ENCODE results near the gene STAB2. TPM values are rescaled to one million over a fixed set of nuclear protein-coding genes. Genes with fewer than 3 reads are reported as not detected.

STAB2 gene
- total and polyA plus RNA-seq, 4 experiments from 2014 or later: not detected

DNA sequence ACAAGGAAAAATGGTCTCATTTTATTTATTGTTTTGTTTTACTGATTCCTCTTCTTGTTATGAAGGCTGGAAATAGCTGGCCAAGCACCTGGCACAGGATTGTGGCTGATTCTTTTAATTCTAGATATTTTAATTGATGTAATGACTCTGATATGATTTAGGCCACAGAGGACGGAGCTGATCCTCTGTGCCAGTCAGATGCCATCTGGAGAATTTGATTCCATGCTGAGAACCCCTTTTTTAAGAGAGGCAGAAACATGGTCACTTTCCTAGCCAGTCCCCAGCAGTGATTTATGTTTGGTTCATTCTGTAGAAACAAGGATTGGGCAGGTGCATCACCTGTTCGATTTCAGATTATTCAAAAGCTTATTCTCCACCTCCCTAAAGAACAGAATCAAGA lies 77.6 kb downstream of the STAB2 start:
- H3K4me3 Mint-ChIP-seq: no peak overlapping the region
- no peaks in the 10 kb centered on the region for H3K36me3 Mint-ChIP-seq
- H3K27me3 Mint-ChIP-seq: peaks cover 3 to 7% of the 10 kb centered on the region in 2 donors
- no peaks in the 10 kb centered on the region for H3K9me3 ChIP-seq (ENCODE audit: control insufficient read depth in 1 of 2, low read length in 2 of 2)
- no peak for DNase-seq
- no peak overlapping the region for H3K27ac ChIP-seq (ENCODE audit: low read depth, low read length)
- POLR2A ChIA-PET (ENCODE audit: partially characterized antibody): no interaction called here
- intact Hi-C loops (cut with micrococcal nuclease): no loop called here
- no peak overlapping the region for H3K27ac Mint-ChIP-seq
- H3K4me1 ChIP-seq (ENCODE audit: insufficient read depth, low read length): no peaks in the 10 kb centered on the region
- no peaks in the 10 kb centered on the region for H3K4me1 Mint-ChIP-seq
- H3K27me3 ChIP-seq (ENCODE audit: insufficient read depth, low read length): no peaks in the 10 kb centered on the region
- no peak overlapping the region for H3K4me3 ChIP-seq (ENCODE audit: low read length in 2 of 2)
- H3K9me3 Mint-ChIP-seq: peaks cover 0 to 2% (median 0%) of the 10 kb centered on the region in 8 donors
- CTCF ChIA-PET (ENCODE audit: partially characterized antibody): no interaction called here
- H3K36me3 ChIP-seq (ENCODE audit: insufficient read depth, low read length): no peaks in the 10 kb centered on the region

DNA sequence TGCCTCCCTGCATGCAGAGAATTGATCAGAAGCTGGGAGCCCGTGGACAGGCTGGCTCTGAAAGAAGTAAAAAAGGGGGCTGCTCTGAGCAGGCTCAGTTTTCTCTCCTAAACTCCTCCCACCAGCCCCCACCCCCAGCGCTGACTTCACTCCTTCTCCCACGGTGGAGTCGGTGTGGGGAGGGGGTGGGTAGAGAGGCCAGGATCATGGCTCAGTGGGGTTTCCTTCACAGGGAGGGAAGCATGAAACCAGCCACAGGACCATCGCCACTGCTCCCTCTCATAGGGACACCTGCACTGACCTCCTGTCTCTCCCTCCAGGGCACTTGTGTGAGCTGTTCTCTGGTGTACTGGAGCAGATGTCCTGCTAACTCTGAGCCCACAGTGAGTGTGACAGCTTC lies 78.9 kb downstream of the STAB2 start:
- H3K4me3 ChIP-seq (ENCODE audit: low read length in 2 of 2): no peak overlapping the region
- H3K9me3 ChIP-seq (ENCODE audit: control insufficient read depth in 1 of 2, low read length in 2 of 2): no peaks in the 10 kb centered on the region
- no peaks in the 10 kb centered on the region for H3K4me1 Mint-ChIP-seq
- peaks cover 0 to 2% (median 0%) of the 10 kb centered on the region in 8 donors for H3K9me3 Mint-ChIP-seq
- DNase-seq: no peak
- peaks cover 2% of the 10 kb centered on the region in 2 donors for H3K27me3 Mint-ChIP-seq
- H3K27ac ChIP-seq (ENCODE audit: low read depth, low read length): no peak overlapping the region
- H3K36me3 Mint-ChIP-seq: no peaks in the 10 kb centered on the region
- CTCF ChIA-PET (ENCODE audit: partially characterized antibody): no interaction called here
- no peaks in the 10 kb centered on the region for H3K36me3 ChIP-seq (ENCODE audit: insufficient read depth, low read length)
- no peaks in the 10 kb centered on the region for H3K4me1 ChIP-seq (ENCODE audit: insufficient read depth, low read length)
- no peak overlapping the region for H3K4me3 Mint-ChIP-seq
- intact Hi-C loops (cut with micrococcal nuclease): no loop called here
- POLR2A ChIA-PET (ENCODE audit: partially characterized antibody): no interaction called here
- no peaks in the 10 kb centered on the region for H3K27me3 ChIP-seq (ENCODE audit: insufficient read depth, low read length)
- no peak overlapping the region for H3K27ac Mint-ChIP-seq

GRCh38 chr12:103667125-103667524 lies 80.1 kb downstream of the STAB2 start:
- Mint-ChIP-seq H3K27me3 (peaks cover 1 to 2% of the 10 kb centered on the region in 2 donors), H3K36me3 (no peaks in the 10 kb centered on the region), H3K27ac (no peak overlapping the region), H3K4me1 (no peaks in the 10 kb centered on the region), H3K9me3 (no peaks in the 10 kb centered on the region), H3K4me3 (no peak overlapping the region)
- intact Hi-C loops (cut with micrococcal nuclease): no loop called here
- H3K36me3 ChIP-seq (ENCODE audit: insufficient read depth, low read length): no peaks in the 10 kb centered on the region
- no peak overlapping the region for H3K4me3 ChIP-seq (ENCODE audit: low read length in 2 of 2)
- no peak for DNase-seq
- H3K4me1 ChIP-seq (ENCODE audit: insufficient read depth, low read length): no peaks in the 10 kb centered on the region
- H3K9me3 ChIP-seq (ENCODE audit: control insufficient read depth in 1 of 2, low read length in 2 of 2): no peaks in the 10 kb centered on the region
- no peaks in the 10 kb centered on the region for H3K27me3 ChIP-seq (ENCODE audit: insufficient read depth, low read length)
- CTCF ChIA-PET (ENCODE audit: partially characterized antibody): no interaction called here
- H3K27ac ChIP-seq (ENCODE audit: low read depth, low read length): no peak overlapping the region
- POLR2A ChIA-PET (ENCODE audit: partially characterized antibody): no interaction called here

DNA sequence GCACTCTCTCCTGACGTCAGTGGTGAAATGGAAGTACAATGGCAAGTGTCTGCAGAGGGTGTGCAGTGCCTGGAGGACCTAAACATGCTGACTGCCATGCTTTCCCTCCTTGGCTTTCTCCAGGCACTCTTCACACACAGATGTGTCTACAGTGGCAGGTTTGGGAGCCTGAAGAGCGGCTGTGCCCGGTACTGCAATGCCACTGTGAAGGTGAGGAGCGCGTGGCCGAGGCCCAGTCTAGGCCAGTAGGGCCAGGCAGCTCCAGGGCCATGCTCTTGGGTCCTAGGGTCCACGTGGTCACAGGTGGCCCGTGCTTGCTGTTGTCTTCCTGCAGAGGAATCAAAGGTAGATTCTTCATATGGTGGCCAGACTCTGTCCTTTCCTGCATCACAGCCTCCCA lies 81.4 kb downstream of the STAB2 start:
- Mint-ChIP-seq H3K27me3 (peaks cover 0 to 1% of the 10 kb centered on the region in 2 donors), H3K4me3 (no peak overlapping the region), H3K9me3 (no peaks in the 10 kb centered on the region), H3K4me1 (no peaks in the 10 kb centered on the region), H3K27ac (no peak overlapping the region), H3K36me3 (no peaks in the 10 kb centered on the region)
- H3K9me3 ChIP-seq (ENCODE audit: control insufficient read depth in 1 of 2, low read length in 2 of 2): no peaks in the 10 kb centered on the region
- POLR2A ChIA-PET (ENCODE audit: partially characterized antibody): no interaction called here
- H3K4me1 ChIP-seq (ENCODE audit: insufficient read depth, low read length): no peaks in the 10 kb centered on the region
- no peak overlapping the region for H3K4me3 ChIP-seq (ENCODE audit: low read length in 2 of 2)
- CTCF ChIA-PET (ENCODE audit: partially characterized antibody): no interaction called here
- no peaks in the 10 kb centered on the region for H3K27me3 ChIP-seq (ENCODE audit: insufficient read depth, low read length)
- H3K27ac ChIP-seq (ENCODE audit: low read depth, low read length): no peak overlapping the region
- intact Hi-C loops (cut with micrococcal nuclease): no loop called here
- no peak for DNase-seq
- H3K36me3 ChIP-seq (ENCODE audit: insufficient read depth, low read length): no peaks in the 10 kb centered on the region

GRCh38 chr12:103671367-103671766 lies 84.3 kb downstream of the STAB2 start:
- H3K9me3 ChIP-seq (ENCODE audit: control insufficient read depth in 1 of 2, low read length in 2 of 2): no peaks in the 10 kb centered on the region
- H3K27me3 Mint-ChIP-seq: peaks cover 0 to 1% of the 10 kb centered on the region in 2 donors
- no peaks in the 10 kb centered on the region for H3K36me3 Mint-ChIP-seq
- no peaks in the 10 kb centered on the region for H3K36me3 ChIP-seq (ENCODE audit: insufficient read depth, low read length)
- H3K27me3 ChIP-seq (ENCODE audit: insufficient read depth, low read length): no peaks in the 10 kb centered on the region
- ChIA-PET POLR2A (ENCODE audit: partially characterized antibody) (no interaction called here), CTCF (ENCODE audit: partially characterized antibody) (no interaction called here)
- no peak overlapping the region for H3K27ac ChIP-seq (ENCODE audit: low read depth, low read length)
- H3K4me3 Mint-ChIP-seq: no peak overlapping the region
- H3K4me1 Mint-ChIP-seq: no peaks in the 10 kb centered on the region
- H3K27ac Mint-ChIP-seq: no peak overlapping the region
- intact Hi-C loops (cut with micrococcal nuclease): no loop called here
- no peak for DNase-seq
- H3K4me1 ChIP-seq (ENCODE audit: insufficient read depth, low read length): no peaks in the 10 kb centered on the region
- no peak overlapping the region for H3K4me3 ChIP-seq (ENCODE audit: low read length in 2 of 2)
- no peaks in the 10 kb centered on the region for H3K9me3 Mint-ChIP-seq

DNA sequence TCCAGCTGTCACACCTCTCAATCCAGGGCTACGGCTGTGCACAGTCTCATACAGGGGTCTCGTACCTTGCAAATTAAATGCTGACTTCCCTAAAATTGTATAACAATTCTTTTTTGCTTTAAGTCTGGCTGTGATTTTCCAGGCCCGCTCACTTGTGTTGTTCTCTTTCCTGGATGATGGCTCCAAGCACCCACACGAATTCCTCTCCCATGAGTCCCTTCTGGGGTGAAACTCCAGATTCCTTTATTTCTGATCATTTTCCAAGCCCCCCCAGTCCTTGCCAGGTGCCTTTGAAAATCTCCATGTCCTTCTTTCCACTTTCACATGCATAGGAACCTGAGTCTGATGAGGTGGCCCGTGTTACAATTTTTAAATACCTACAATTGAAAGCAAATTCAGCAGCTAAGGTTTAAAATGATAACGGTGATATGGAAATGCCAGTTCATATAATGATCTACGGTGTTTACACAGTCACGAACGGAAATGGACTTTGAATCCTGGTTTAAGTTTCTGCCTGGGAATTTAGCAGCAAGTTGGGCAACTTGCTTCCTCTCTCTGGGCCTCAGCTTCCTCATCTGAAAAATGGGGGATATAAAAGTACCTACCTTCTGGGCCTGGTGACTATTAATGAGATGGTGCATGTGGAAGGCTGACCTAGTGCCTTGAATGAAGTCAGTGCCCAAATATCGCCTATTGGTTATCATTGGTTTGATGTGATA lies 85.5 kb downstream of the STAB2 start:
- Histone ChIP-seq H3K27ac (ENCODE audit: low read depth, low read length) (no peak overlapping the region), H3K4me3 (ENCODE audit: low read length in 2 of 2) (no peak overlapping the region), H3K36me3 (ENCODE audit: insufficient read depth, low read length) (no peaks in the 10 kb centered on the region), H3K9me3 (ENCODE audit: control insufficient read depth in 1 of 2, low read length in 2 of 2) (no peaks in the 10 kb centered on the region), H3K4me1 (ENCODE audit: insufficient read depth, low read length) (no peaks in the 10 kb centered on the region), H3K27me3 (ENCODE audit: insufficient read depth, low read length) (peaks cover 4% of the 10 kb centered on the region)
- no peak for DNase-seq
- ChIA-PET CTCF (ENCODE audit: partially characterized antibody) (no interaction called here), POLR2A (ENCODE audit: partially characterized antibody) (no interaction called here)
- Mint-ChIP-seq H3K4me3 (no peak overlapping the region), H3K36me3 (no peaks in the 10 kb centered on the region), H3K4me1 (no peaks in the 10 kb centered on the region), H3K27me3 (peaks cover 0 to 1% of the 10 kb centered on the region in 2 donors), H3K9me3 (no peaks in the 10 kb centered on the region), H3K27ac (no peak overlapping the region)
- intact Hi-C loops (cut with micrococcal nuclease): no loop called here

DNA sequence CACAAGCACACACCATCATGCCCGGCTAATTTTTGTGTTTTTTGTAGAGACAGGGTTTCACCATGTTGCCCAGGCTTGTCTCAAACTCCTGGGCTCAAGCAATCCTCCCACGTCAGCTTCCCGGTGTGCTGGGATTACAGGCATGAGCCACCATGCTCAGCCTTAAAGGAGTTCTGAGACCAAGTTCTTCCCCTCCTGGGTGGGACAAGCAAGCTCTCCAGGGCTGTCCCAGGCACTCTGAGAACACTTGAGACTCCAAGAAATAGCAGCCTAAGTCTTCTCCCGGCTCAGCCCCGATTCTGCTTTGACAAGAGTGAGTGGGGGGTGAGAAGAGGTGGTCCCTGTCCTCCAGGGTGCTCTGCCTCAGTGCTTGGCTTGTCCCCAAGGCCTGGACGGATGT lies 86.4 kb downstream of the STAB2 start:
- no peaks in the 10 kb centered on the region for H3K36me3 Mint-ChIP-seq

More for the DNA sequence above, 86.4 kb downstream of the STAB2 start:
- Histone ChIP-seq H3K27ac (ENCODE audit: low read depth, low read length) (no peak overlapping the region), H3K4me3 (ENCODE audit: low read length in 2 of 2) (no peak overlapping the region), H3K4me1 (ENCODE audit: insufficient read depth, low read length) (no peaks in the 10 kb centered on the region), H3K36me3 (ENCODE audit: insufficient read depth, low read length) (no peaks in the 10 kb centered on the region), H3K27me3 (ENCODE audit: insufficient read depth, low read length) (peaks cover 4% of the 10 kb centered on the region), H3K9me3 (ENCODE audit: control insufficient read depth in 1 of 2, low read length in 2 of 2) (no peaks in the 10 kb centered on the region)
- intact Hi-C loops (cut with micrococcal nuclease): no loop called here
- H3K9me3 Mint-ChIP-seq: no peaks in the 10 kb centered on the region
- ChIA-PET CTCF (ENCODE audit: partially characterized antibody) (no interaction called here), POLR2A (ENCODE audit: partially characterized antibody) (no interaction called here)
- H3K27me3 Mint-ChIP-seq: peaks cover 0 to 3% of the 10 kb centered on the region in 2 donors
- DNase-seq: no peak
- H3K4me3 Mint-ChIP-seq: no peak overlapping the region
- H3K27ac Mint-ChIP-seq: no peak overlapping the region
- H3K4me1 Mint-ChIP-seq: no peaks in the 10 kb centered on the region
